HCT116 (cell line): ENCODE data around the gene ATG10.

Source experiments
- ATF3 ChIP-seq: IDR thresholded peaks from 2 replicates; pipeline ENCODE4 v1.6.1; 2012
- CBX3 ChIP-seq: IDR thresholded peaks from 2 replicates; pipeline ENCODE4 v1.6.1; 2012; ENCODE audit warnings: low read depth
- CTCF ChIP-seq, 3 experiments: fragments of 200-600 bp in 1 of 3; sonication (generic) in 1 of 3; IDR thresholded peaks in 2 of 3; conservative IDR thresholded peaks in 1 of 3; 2 replicates each; pipeline ENCODE4 v1.5.1; 2012 to 2017; ENCODE audit warnings: low read depth in 2 of 3, low read length in 2 of 3, antibody characterized with exemption in 1 of 3, borderline replicate concordance in 1 of 3, control low read depth in 1 of 3, mild to moderate bottlenecking in 1 of 3, mixed read lengths in 1 of 3, mixed run types in 1 of 3, moderate library complexity in 1 of 3; ENCODE audit not compliant: insufficient read depth in 1 of 3
- ELF1 ChIP-seq: IDR thresholded peaks from 2 replicates; pipeline ENCODE4 v1.6.1; 2012; ENCODE audit warnings: low read depth, borderline replicate concordance
- EZH2 ChIP-seq: fragments of 200-600 bp; sonication (generic); IDR thresholded peaks from 2 replicates; pipeline ENCODE4 v1.6.1; 2017; ENCODE audit warnings: antibody characterized with exemption, mixed run types
- JUND ChIP-seq: IDR thresholded peaks from 2 replicates; pipeline ENCODE4 v1.6.1; 2012
- POLR2A ChIP-seq: IDR thresholded peaks from 2 replicates; pipeline ENCODE4 v1.7.0; 2011; ENCODE audit warnings: borderline replicate concordance; ENCODE audit not compliant: insufficient read depth, insufficient read length; ENCODE audit errors: extremely low read depth
- POLR2AphosphoS5 ChIP-seq: IDR thresholded peaks from 2 replicates; pipeline ENCODE4 v1.6.1; 2011; ENCODE audit warnings: mild to moderate bottlenecking, low read depth, low read length, moderate library complexity
- REST ChIP-seq: IDR thresholded peaks from 2 replicates; pipeline ENCODE4 v1.6.1; 2012; ENCODE audit warnings: low read depth
- YY1 ChIP-seq: IDR thresholded peaks from 2 replicates; pipeline ENCODE4 v1.6.1; 2011; ENCODE audit warnings: low read length, low read depth, moderate library complexity, mild to moderate bottlenecking; ENCODE audit not compliant: insufficient replicate concordance; ENCODE audit errors: extremely low read depth
- ZNF274 ChIP-seq: fragments of 200-500 bp; sonication (Bioruptor generic); IDR thresholded peaks from 2 replicates; pipeline ENCODE4 v1.6.1; 2014; ENCODE audit warnings: mild to moderate bottlenecking, low read depth, low read length, inconsistent platforms

GRCh38 chr5:82142217-82142841 lies 170.5 kb downstream of the ATG10 start:
- TF ChIP-seq CTCF (IDR thresholded peaks at IDR 0.05 in 2 of 3, conservative IDR thresholded peaks at IDR 0.05 in 1 of 3; ENCODE audit: borderline replicate concordance in 1 of 3, insufficient read depth in 1 of 3, low read depth in 2 of 3, low read length in 2 of 3), result no peak
- TF ChIP-seq POLR2A, result no peak
- TF ChIP-seq ELF1, result no peak
- no peak for TF ChIP-seq POLR2AphosphoS5
- no peak for TF ChIP-seq REST
- TF ChIP-seq CBX3, result no peak
- TF ChIP-seq ZNF274, result no peak
- TF ChIP-seq EZH2, result no peak
- no peak for TF ChIP-seq ATF3
- TF ChIP-seq YY1, result no peak
- TF ChIP-seq JUND, result no peak
